Uterus (tissue), 2 donors: ENCODE results near the gene GMDS.

Source experiments
- CTCF ChIP-seq, 4 experiments: fragments of 200-600 bp in 2 of 4; fragments of 450-650 bp in 2 of 4; sonication (generic) in 2 of 4; IDR thresholded peaks; one replicate each; pipeline ENCODE4 v1.5.1; 2016 to 2019; ENCODE audit warnings: antibody characterized with exemption in 4 of 4, mild to moderate bottlenecking in 2 of 4, moderate library complexity in 1 of 4
- POLR2A ChIP-seq, 2 donors: fragments of 450-650 bp; IDR thresholded peaks; one replicate each; pipeline ENCODE4 v1.6.1; 2016; ENCODE audit warnings: antibody characterized with exemption in 2 of 2, mild to moderate bottlenecking in 1 of 2, moderate library complexity in 1 of 2

GRCh38 chr6:1633366-1634021, 611.9 kb downstream of the GMDS start:
- no peak for TF ChIP-seq CTCF (IDR thresholded peaks at IDR 0.05)
- no peak for TF ChIP-seq POLR2A (IDR thresholded peaks at IDR 0.05)
